PC-9 (cell line): ENCODE measurements around the gene SYCN. TPM values are rescaled to one million over a fixed set of nuclear protein-coding genes. Genes with fewer than 3 reads are reported as not detected.

ENCODE experiments used
- BruUV-seq: library from RNA; stranded (reverse); fragments of 400-500 nt; replicated peaks from 2 replicates; lab custom pipeline; 2021; lab: Mats Ljungman, UMichigan
- CTCF ChIA-PET: fragments of 300-600 bp; sonication (Branson Sonifier 250); formaldehyde crosslinking; loops from one replicate; lab custom pipeline; 2022; ENCODE audit warnings: antibody characterized with exemption; lab: Charles Lee
- POLR2A ChIA-PET: fragments of 300-600 bp; sonication (Branson Sonifier 250); formaldehyde crosslinking; loops from one replicate; lab custom pipeline; 2022; ENCODE audit warnings: antibody characterized with exemption; ENCODE audit not compliant: unreplicated experiment; lab: Charles Lee
- DNase-seq, 2 experiments: peaks; one replicate each; pipeline versions ENCODE4 v3.0.0 to v3.0.0-alpha.2; 2015 to 2022; ENCODE audit warnings: mixed read lengths in 1 of 2
- H2AFZ ChIP-seq: fragments of 200-600 bp; sonication (generic); 2 replicates; pipeline ENCODE4 v1.8.1; 2017; ENCODE audit warnings: antibody characterized with exemption
- H3F3A ChIP-seq: fragments of 200-600 bp; sonication (generic); 2 replicates; pipeline ENCODE4 v1.8.1; 2017; ENCODE audit warnings: antibody characterized with exemption, mild to moderate bottlenecking, low read depth; ENCODE audit not compliant: insufficient read depth
- H3K27ac ChIP-seq: fragments of 200-600 bp; sonication (generic); 2 replicates; pipeline ENCODE4 v1.6.1; 2016; ENCODE audit warnings: mixed run types
- H3K27me3 ChIP-seq: fragments of 200-600 bp; sonication (generic); 2 replicates; pipeline ENCODE4 v1.6.1; 2016; ENCODE audit warnings: low read depth, mixed run types; ENCODE audit not compliant: insufficient read depth
- H3K36me3 ChIP-seq: fragments of 200-600 bp; sonication (generic); 2 replicates; pipeline ENCODE4 v1.6.1; 2016; ENCODE audit warnings: low read depth, mixed run types
- H3K4me1 ChIP-seq: fragments of 200-600 bp; sonication (generic); replicated peaks from 2 replicates; pipeline ENCODE4 v1.6.1; 2016; ENCODE audit warnings: mixed run types; ENCODE audit not compliant: insufficient read depth
- H3K4me2 ChIP-seq: fragments of 200-600 bp; sonication (generic); 2 replicates; pipeline ENCODE4 v1.6.1; 2017; ENCODE audit warnings: mixed run types
- H3K4me3 ChIP-seq: fragments of 200-600 bp; sonication (generic); 2 replicates; pipeline ENCODE4 v1.6.1; 2016; ENCODE audit warnings: mixed run types
- H3K79me2 ChIP-seq: fragments of 200-600 bp; sonication (generic); 2 replicates; pipeline ENCODE4 v1.6.1; 2017; ENCODE audit warnings: low read depth, mixed run types
- H3K9me2 ChIP-seq: fragments of 200-600 bp; sonication (generic); 2 replicates; pipeline ENCODE4 v1.8.1; 2017; ENCODE audit warnings: mild to moderate bottlenecking; ENCODE audit not compliant: insufficient read depth
- H3K9me3 ChIP-seq: fragments of 200-600 bp; sonication (generic); 2 replicates; pipeline ENCODE4 v1.8.1; 2016; ENCODE audit warnings: low read depth; ENCODE audit not compliant: insufficient read depth
- H4K20me1 ChIP-seq: fragments of 200-600 bp; sonication (generic); 2 replicates; pipeline ENCODE4 v1.8.1; 2017; ENCODE audit not compliant: insufficient read depth
- EZH2 ChIP-seq: fragments of 200-600 bp; sonication (generic); IDR thresholded peaks from 2 replicates; pipeline ENCODE4 v1.8.0; 2017; ENCODE audit warnings: antibody characterized with exemption, low read depth
- intact Hi-C: fragments of 100-400 bp; cut with micrococcal nuclease; formaldehyde crosslinking; loops from one replicate; pipeline ENCODE4 v1.10.0; 2022; ENCODE audit not compliant: unreplicated experiment
- total RNA-seq: library from RNA; stranded (reverse); gene quantifications from 2 replicates; pipeline ENCODE4 v1.2.3, GENCODE V29; 2021
- TF ChIP-seq, protein P1 (sequence below): fragments of 200-600 bp; sonication (generic); conservative IDR thresholded peaks from 2 replicates; pipeline ENCODE4 v1.6.1; 2017; ENCODE audit warnings: mixed run types, antibody characterized with exemption, mild to moderate bottlenecking, moderate library complexity

The SYCN gene
- total RNA-seq, 1 experiment from 2014 or later: not detected

DNA sequence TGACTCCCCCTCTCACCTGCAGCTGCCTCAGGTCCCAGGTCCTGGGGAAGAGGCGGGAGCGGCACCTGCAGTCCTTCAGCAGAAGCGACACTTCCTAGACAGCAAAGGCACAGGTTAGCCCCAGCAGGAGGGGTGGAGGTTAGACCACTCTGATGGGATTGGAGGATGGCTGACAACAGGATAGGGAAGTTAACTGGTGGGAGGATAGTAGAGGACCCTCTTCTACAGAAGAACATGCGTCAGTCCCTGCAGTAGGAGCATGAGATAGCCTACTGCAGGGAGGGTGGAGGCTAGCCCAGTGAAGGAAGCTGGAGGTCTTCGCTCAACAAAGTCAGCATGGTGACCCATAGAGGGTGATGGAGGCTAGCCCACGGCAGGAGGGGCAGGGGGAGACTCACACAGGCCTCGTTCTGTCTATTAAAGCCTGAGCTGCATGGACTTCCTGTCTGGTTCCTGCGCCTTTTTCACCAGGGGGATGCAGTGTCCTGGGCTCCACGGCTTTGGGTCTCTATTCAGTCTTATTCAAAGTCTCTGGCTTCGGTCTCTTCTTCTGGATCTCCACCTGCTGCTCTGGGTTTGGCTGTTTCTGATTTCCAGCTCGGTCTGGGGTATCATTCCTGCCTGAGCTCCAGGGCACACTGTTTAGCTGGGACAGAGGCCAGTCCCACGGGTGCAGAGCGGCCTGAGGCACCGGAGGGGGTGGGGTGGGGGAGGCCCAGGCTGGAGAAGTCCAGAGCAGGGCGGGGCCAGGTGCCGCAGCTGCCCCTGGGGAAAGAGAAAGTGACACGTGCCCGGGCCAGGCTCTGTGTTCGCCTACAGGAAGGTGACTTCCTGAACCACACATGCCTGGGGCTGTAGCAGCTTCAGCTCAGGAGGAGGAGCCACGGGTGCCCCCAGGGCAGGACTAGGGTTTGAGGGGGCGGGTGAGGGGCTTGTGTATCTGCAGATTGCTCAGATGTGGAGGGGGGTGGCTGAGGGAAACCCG is 33.4 kb upstream of the SYCN start:
- no peak overlapping the region for H3K4me3 ChIP-seq
- no peaks in the 10 kb centered on the region for H3K79me2 ChIP-seq
- H2AFZ ChIP-seq: no peak overlapping the region
- no peaks in the 10 kb centered on the region for H3K9me3 ChIP-seq
- DNase-seq: peak; percentile 73 to 79
- no peaks in the 10 kb centered on the region for H3K27me3 ChIP-seq
- TF ChIP-seq EZH2: no peak
- TF ChIP-seq, protein P1, sequence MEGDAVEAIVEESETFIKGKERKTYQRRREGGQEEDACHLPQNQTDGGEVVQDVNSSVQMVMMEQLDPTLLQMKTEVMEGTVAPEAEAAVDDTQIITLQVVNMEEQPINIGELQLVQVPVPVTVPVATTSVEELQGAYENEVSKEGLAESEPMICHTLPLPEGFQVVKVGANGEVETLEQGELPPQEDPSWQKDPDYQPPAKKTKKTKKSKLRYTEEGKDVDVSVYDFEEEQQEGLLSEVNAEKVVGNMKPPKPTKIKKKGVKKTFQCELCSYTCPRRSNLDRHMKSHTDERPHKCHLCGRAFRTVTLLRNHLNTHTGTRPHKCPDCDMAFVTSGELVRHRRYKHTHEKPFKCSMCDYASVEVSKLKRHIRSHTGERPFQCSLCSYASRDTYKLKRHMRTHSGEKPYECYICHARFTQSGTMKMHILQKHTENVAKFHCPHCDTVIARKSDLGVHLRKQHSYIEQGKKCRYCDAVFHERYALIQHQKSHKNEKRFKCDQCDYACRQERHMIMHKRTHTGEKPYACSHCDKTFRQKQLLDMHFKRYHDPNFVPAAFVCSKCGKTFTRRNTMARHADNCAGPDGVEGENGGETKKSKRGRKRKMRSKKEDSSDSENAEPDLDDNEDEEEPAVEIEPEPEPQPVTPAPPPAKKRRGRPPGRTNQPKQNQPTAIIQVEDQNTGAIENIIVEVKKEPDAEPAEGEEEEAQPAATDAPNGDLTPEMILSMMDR: no peak
- BruUV-seq: no TSS peak
- no peaks in the 10 kb centered on the region for H3K36me3 ChIP-seq
- no peaks in the 10 kb centered on the region for H3K9me2 ChIP-seq
- peak overlapping the region; percentile 55 for H3K4me2 ChIP-seq
- H3K27ac ChIP-seq: no peak overlapping the region
- 0 out of 2 replicates have a peak, but pooled peaks cover 3% of the 10 kb centered on the region for H3F3A ChIP-seq
- CTCF ChIA-PET: interaction anchor here (0.7 kb wide), 1 partner anchor 225 kb away, joined by 3 read pairs; no protein-coding TSS in a partner anchor
- POLR2A ChIA-PET: interaction anchor here (0.6 kb wide), 2 partner anchors 14 to 704 kb away, joined by 3 to 6 read pairs; no protein-coding TSS in a partner anchor
- H4K20me1 ChIP-seq: no peaks in the 10 kb centered on the region
- peaks cover 11% of the 10 kb centered on the region; the same call in 1 of the 2 replicates for H3K4me1 ChIP-seq
- intact Hi-C loops: no loop called here

GRCh38 chr19:39236527-39236926 is 32.5 kb upstream of the SYCN start:
- intact Hi-C loops: no loop called here
- POLR2A ChIA-PET: interaction anchor here (0.6 kb wide), 1 partner anchor 578 kb away, joined by 5 read pairs; no protein-coding TSS in a partner anchor
- peaks cover 11% of the 10 kb centered on the region; the same call in 1 of the 2 replicates for H3K4me1 ChIP-seq
- no peaks in the 10 kb centered on the region for H4K20me1 ChIP-seq
- H3K4me2 ChIP-seq: no peak overlapping the region
- DNase-seq: no peak
- H3K4me3 ChIP-seq: no peak overlapping the region
- no peak overlapping the region for H2AFZ ChIP-seq
- H3K36me3 ChIP-seq: no peaks in the 10 kb centered on the region
- H3K27me3 ChIP-seq: no peaks in the 10 kb centered on the region
- H3K9me2 ChIP-seq: no peaks in the 10 kb centered on the region
- H3K27ac ChIP-seq: no peak overlapping the region
- no peaks in the 10 kb centered on the region for H3K79me2 ChIP-seq
- no peaks in the 10 kb centered on the region for H3K9me3 ChIP-seq
- H3F3A ChIP-seq: 0 out of 2 replicates have a peak, but pooled peaks cover 3% of the 10 kb centered on the region
- no peak for TF ChIP-seq EZH2
- TF ChIP-seq, protein P1: no peak
- CTCF ChIA-PET: no interaction called here
- no TSS peak for BruUV-seq

GRCh38 chr19:39232708-39233107 is 28.6 kb upstream of the SYCN start:
- Histone ChIP-seq H3K9me2 (no peaks in the 10 kb centered on the region), H3K27me3 (peaks cover 2% of the 10 kb centered on the region; the same call in 1 of the 2 replicates), H3K9me3 (no peaks in the 10 kb centered on the region), H2AFZ (no peak overlapping the region), H3K79me2 (no peaks in the 10 kb centered on the region), H3K4me2 (no peak overlapping the region), H3K36me3 (no peaks in the 10 kb centered on the region), H3K4me1 (0 out of 2 replicates have a peak, but pooled peaks cover 5% of the 10 kb centered on the region), H3K4me3 (no peak overlapping the region), H3F3A (0 out of 2 replicates have a peak, but pooled peaks cover 3% of the 10 kb centered on the region), H3K27ac (no peak overlapping the region), H4K20me1 (no peaks in the 10 kb centered on the region)
- TF ChIP-seq EZH2: no peak
- TF ChIP-seq, protein P1: no peak
- intact Hi-C loops: no loop called here
- ChIA-PET POLR2A (no interaction called here), CTCF (interaction anchor here (0.5 kb wide), 1 partner anchor 80 kb away, joined by 7 read pairs; no protein-coding TSS in a partner anchor)
- no TSS peak for BruUV-seq
- DNase-seq: no peak
